HG03460 (cell line): Measurements from ENCODE around the gene MRPL32.

Experiments used
- ATAC-seq: cut with Tn5 transposase; IDR thresholded peaks from one replicate; pipeline ENCODE4 v1.9.1; 2021; ENCODE audit not compliant: unreplicated experiment

MRPL32 gene

DNA sequence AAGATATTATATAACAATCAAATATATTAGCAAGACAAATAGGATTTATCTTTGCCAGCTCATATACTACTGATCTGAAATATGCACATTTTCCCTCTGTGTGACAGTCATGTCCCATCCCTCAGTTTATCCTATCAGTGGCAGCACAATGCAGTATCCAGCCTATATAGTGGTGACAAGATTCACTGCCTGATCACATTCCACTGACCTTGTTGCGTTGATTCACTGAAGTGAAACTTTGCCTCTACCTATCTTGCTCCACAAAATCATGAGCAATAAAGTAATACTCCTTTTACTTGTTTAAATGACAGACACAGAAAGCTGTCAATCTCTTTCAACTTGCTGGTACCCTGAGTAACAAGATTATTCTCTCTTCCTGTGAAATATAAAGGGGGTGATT lies 6.5 kb upstream of the MRPL32 start:
- no peak for ATAC-seq

DNA sequence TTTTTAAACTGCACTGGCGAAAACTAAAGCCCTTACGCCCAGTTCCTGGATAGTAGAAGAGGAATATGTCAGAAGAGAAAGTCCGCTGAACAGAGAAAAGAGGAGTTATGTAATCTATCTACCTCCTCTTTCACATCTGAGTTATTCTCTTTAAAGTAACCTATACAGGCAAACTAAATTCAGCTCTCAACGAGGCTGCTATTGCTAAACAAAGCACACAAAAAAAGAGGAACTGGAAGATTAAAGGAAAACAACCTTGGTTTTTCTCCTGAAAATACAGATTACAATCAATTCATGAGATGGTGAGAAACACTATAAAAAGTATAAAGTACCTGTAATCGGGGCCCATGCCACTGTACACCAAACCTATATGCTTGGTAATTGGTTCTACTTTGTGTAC lies 6.0 kb upstream of the MRPL32 start:
- ATAC-seq: no peak

DNA sequence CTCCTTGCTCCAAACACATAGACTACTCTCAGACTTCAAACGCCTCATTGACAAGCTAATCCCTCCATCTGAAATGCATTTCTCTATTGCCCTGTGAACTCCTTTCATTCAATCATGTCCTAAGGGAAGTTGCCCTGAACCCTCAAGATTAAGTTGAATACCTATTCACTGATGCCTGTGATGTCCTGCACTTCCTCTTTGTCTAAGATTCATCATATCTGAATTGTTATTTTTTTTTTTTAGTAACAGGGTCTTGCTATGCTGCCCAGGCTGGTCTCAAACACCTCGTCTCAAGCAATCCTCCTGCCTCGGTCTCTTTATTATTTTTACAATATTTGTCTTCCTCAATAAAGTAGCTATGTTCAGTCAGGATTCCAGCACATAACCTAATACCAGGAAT lies 3.4 kb upstream of the MRPL32 start:
- no peak for ATAC-seq

DNA sequence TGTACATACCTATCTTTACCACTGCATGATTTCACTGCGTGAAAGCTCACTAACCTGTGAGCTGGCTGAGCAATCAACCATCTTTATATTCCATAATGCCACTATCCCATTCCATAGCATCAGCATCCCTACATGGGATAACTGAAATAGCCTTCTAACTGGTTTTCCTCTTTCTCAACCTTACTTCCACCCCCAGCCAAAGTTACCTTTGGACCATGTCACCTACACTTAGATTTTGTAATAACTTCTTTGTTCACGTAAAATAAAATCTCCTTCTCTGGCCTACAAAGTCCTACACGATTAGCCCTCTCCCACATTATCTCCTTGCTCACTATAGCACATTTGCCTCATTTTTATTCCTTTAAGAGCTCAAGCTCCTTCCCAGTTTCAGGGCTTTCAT lies 2.7 kb upstream of the MRPL32 start:
- ATAC-seq: no peak

DNA sequence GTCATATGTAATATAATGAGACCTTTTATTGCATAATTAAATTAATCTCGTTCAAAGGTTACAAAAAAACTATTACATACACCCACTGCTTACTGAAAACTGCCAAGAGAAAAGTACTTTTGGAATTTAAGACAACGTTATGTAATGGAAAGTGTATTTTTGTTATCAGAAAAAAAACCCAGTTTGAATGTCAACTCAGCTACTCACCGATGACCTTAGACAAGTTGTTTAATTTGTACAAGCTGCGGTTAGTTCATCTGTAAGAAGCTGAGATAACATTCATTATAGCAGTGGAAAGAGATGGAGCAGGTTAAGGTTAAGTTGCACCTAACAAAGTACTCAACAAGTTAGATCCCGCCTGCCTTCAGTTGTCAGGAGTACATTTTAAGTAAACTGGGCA lies 1.3 kb upstream of the MRPL32 start:
- no peak for ATAC-seq

DNA sequence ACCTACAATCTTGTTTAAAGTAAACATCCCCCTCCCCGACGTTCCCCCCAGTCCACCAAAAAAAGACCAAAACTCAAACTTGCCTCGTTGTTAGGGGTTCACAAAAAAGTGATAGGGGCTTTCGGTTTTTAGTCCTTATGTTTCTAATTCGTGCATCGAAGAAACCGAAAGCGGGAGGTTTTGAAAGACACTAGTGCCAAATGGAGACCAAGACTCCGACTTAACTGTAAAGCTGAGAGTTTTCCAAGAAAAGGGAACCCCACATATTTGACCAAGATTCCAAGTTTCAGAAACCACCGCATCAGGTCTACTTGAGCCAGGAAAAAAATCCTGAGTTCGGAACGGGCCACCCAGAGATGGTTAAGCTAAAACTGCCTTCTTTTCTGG lies 736 bp upstream of the MRPL32 start:
- no peak for ATAC-seq

DNA sequence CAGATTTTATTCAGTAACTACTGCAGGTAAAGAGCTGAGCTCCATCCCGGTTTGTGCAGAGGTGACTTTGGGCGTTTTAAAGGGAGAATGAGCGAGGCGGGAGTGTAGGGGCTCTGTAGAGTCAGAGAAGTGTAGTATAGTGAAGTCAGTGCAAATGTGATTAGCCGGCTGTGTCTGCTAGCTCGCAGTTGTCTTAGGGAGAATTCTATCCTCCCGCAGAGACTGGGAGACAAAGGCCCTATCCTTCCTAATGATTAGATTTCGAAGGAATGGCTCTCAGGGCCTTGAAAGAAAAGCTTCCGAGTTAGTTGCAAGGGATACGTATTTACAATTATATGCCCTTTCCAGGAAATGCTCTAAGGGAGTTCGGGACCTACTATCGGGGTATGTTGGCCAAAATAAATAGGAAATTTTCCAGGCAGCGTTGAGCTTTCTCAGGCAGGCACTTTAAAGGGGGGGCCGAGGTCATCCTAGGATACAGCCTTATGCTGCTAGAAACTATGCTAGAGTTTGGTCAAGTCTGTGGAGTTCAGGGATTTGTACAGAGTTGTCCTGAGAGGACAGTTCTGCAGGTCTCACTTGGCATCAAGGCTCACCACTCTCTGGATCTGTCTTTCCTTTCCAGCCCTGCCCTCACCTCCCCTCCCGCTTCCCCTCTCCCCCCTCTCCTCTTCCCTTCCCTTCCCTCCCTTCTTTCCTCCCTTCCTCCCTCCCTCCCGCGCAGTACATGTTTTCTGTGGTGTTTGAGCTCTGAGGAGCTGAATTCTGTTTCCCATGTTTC lies 825 bp downstream of the MRPL32 start:
- no peak for ATAC-seq

DNA sequence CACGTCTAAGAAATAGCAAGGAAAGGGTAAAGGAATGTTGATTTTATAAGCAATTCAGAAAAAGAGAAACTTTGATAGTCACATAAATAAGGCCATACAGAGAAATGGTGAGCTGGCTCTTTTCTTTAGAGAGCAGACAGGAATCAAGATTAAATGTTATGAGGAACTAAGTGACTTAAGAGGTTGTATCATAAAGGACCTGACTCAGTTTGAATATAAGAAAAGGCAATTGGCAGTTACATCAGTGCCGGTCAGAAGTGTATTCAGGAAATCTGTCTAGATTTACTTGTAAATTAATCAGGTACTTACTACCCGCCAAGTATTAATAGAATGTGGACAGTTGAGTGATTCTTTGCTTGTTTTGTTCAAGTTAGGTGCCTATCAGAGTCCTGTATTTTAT lies 2.1 kb downstream of the MRPL32 start:
- ATAC-seq: no peak

DNA sequence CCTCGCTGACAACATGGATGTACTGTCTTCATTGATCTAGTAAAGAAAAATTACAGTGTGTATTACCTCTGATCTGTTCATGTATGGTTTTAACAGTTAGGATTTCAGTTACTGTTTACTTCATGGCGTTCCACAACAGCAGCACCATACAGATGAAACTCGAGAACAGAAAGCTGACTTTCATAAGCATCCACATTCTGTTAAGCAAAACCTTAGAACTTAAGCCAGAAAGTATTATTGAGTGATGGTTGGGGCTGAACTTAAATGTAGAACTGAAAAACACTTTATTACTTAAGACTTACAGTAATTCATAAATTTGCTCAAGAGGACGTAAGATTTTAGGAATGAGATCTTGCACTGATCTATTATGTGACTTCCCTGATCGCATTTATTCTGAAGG lies 3.7 kb downstream of the MRPL32 start:
- ATAC-seq: no peak

DNA sequence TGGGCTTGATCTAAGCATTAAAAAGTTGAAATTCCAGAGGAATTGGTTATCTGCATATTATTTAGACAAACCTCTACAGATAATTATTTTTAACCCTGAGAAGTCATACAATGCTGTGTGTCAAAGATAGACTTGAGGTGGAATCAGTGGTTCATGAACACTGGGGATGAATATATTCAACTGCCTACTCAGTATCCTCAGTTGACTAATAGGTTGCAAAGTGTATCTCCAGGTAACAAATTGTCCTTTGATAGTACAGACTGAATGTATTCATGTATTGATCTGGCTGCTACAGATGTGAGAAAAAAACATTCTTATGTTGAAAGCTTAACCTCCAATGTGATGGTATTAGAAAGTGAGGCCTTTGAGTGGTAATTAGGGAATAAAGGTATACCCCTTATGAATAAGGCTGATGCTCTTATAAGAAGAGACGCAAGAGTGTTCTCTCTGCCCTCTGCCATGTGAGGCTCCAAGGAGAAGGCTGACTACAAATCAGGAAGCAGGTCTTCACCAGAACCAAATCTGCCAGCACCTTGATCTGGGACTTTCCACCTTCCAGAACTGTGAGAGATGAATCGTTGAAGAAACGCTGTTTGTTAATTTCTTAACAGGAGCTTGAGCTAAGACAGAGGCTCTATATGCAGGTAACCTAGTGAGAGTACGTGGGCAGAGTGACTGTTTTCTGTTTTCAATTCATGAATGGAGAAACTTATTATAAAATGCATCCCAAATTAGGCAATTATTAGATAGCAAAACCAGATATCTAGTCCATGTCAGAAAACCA lies 7.5 kb downstream of the MRPL32 start:
- ATAC-seq: no peak

DNA sequence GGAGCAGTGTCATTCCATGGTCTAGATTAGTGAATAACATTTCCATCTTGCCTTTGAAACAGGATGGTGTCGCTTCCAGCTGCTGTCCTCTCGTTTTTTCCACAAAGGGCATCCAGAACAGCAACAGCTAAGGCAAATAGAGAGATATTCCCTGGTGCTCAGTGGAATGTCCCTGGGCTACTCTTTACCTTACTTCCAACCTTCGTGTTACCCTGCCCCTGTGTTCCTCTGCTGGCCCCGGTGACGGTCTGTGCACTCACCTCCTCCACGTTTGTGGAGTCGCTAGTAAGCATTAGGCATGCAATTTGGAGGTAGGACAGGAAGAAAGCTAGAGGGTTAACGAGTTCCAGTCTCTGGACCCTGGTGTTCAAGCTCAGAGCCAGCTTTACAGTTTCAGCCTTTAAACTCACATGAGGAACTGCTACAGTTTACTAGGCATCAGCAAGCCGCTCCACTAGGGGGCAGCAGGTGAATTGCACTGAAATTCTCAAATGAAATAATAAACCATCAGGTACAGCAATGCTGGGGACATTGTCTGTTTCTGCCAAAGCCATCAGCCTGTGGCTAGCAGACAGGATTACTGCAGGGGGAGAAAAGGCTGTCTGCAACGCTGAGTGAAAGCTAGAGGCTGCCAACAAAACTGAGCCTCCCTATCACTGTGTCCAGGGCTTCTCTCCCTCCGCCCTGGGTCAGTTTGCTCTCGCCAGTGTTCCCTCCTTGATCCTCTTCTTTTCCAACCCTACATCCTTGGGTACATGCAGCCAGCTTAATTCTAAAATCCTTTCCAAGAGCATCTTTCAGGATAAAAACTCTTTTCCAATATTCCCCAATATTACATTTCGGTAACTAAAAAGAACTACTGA lies 9.0 kb downstream of the MRPL32 start:
- no peak for ATAC-seq

DNA sequence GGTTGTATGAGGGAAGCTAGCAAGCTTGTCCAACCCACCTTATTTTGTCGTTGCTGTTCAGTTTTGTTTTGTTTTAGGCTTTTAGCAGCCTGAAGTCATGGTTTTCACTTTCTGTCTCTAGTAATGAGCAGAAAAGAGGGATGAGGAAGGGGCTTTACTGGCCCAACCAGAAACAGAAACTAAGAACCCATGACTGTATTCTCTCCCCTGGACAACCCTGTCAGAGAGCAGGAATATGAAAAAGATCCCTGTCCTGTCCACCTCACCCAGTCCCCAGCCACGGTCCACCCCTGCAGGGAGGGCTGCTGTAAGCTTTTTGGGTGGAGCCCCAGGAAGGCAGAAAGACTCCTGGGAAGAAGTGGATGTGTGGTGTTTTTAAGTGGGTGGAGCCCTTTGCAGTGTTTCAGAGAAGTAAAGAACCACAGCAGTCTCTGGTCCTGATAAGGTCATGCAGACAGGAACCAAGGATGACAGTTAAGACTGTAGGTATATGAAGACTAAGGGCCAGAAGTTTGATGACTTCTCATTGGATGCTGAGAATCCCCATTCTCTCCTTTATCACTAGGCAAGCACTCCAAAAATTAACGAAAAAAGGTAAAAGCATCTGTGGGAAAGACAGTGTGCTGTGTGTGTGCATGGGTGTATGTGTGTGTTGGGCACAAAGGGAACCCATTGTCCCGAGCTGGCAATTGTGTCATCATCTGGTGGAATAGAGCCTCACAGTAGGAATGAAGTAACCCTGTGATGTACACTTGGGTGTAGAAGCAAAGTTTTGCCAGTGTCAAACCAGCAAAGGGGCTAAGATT lies 13.8 kb downstream of the MRPL32 start:
- peak; percentile 81 for ATAC-seq

DNA sequence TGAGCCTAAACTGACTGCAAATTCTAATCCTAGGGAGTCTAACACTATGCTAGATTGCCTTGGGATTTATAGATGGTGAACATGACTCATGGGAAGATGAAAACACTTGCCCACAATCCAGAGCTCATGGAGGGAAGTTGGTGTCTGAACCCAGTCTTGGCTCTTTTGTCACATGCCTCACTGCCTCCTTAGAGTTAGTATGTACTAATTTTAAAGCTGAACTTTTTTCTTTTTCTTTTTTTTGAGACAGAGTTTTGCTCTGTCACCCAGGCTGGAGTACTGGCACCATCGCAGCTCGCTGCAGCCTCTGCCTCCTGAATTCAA lies 14.4 kb downstream of the MRPL32 start:
- ATAC-seq: no peak

DNA sequence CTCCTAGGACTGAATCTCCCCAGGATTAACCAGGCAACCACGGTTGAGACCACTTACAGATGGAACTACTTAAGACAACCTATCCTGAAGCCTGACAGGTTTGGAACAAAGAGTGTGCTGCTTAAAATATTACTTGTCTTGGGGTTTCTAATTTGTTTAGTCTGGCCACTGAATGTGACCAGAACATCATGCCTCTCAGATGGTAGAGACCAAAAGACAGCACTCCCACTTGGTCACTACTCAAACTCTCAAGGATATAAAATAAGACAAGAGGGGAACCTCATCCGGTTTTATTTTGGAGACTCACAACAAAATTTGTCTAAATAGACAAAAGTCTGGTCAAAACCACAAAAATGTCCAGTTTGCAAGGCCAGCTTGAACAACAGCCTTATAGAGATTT lies 15.3 kb downstream of the MRPL32 start:
- no peak for ATAC-seq

DNA sequence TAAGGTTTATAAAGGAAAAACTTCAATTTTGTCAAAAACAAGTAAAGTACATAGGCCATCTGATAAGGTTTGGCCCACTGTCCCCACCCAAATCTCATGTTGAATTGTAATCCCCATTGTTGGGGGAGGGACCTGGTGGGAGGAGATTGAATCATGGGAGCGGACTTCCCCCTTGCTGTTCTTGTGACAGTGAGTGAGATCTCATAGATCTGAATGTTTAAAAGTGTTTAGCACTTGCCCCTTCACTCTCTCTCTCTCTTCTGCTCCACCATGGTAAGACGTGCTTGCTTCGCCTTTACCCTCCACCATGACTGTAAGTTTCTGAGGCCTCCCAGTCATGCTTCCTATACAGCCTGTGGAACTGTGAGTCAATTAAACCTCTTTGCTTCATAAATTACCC lies 18.2 kb downstream of the MRPL32 start:
- no peak for ATAC-seq

DNA sequence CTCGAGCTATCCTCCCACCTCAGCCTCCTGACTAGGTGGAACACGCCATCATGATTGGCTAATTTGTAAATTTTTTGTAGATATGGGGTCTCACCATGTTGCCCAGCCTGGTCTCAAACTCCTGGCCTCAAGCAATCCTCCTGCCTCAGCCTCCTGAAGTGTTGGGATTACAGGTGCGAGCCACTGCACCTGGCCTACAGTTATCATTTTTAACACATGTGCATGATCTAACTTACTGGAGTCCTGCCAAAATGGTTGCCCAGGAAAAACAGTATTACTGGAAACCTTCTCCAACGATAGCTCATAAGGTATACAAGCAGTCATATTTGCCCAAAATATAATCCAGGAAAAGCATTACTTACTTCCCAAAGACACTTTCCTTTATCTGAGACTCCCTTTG lies 20.2 kb downstream of the MRPL32 start:
- no peak for ATAC-seq

DNA sequence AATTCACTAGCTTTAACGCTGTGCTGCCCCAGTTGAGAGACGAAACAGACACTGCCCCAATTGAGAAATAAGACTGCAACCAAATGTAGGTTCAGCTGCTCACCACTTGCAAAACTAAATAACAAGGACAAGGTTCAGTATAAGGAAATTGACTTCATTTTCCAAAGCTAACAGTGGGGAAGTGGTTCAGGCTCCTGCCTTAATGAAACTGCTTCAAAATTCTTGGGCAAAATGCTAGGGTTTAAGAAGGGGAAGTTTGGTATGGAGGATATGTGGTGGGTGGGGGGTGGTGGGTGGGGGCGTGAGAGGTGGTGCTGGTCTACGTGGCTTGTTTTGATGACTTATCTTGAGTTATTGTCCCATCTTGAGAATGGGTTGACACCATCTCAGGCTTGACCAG lies 21.8 kb downstream of the MRPL32 start:
- no peak for ATAC-seq

DNA sequence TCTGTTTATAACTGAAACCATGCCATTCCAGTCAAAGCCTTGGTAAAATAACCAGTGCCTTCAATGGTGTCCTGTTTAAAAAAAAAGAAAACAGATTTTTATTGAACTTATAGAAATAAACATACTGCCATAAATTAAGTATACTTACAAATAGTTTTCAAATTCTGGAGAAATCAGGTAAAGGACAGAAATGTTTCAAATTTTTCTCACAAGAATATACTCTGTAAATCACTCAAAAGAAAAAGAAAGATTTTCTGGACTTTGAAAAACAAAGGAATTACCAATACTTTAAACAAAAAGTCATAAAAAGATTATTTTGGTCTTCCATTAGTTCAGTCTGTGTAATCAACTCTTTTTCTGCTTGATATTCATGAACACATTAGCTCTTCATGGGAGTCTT lies 23.9 kb downstream of the MRPL32 start:
- no peak for ATAC-seq

DNA sequence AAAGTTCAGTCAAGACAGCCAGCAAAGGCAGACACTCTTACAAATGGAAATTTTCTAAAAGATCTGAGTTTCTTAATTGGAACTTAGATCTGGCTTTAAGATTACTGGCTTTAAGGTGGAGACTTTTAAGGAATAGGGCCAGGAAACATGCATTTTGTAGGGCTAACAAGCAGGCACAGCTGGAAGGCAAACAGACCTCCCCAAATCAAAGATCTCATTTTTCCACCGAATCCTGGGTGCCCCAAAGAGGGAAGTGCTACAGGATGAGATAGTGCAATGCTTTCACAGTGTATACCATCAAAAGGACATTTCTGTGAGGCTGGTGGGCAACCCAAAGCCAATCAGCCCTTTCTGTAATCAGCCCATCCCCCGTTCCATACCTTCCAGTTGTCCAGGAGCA lies 27.4 kb downstream of the MRPL32 start:
- no peak for ATAC-seq

DNA sequence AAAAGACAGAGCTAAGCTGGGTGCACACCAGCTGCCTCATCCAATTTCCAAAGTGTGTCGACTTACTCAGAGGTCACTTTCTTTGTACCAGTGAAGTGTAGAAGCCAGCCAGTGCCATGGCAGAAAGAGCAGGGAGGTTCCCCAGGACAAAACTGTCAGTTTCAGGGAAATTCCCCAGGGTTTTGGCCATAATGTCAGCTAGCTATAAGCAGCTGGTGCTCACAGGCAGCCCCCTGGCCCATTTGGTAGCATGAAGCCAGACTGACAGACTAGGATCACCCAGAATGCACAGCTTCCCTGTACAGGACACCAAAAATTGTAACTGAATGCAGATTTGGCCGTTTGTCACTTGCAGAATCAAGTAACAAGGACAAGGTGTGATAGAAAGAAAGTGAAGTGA lies 28.6 kb downstream of the MRPL32 start:
- ATAC-seq: no peak

DNA sequence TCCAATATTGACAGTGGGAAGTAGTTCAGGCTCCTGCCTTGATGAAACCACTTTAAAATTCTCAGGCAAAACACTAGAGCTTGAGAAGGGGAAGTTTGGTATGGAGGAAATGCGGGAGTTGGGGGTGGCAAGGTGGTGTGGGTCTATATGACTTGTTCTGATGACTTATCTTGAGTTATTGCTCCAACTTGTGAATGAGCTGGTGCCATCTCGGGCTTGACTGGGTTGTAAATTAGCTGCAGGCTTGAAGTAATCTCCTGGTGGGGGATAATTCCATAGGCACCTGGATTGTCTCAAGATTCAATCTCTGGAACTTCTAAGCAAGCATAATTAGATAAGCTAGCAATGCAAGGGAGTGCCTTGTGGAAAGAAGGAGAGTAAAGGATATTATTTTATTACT lies 29.0 kb downstream of the MRPL32 start:
- ATAC-seq: no peak
